Activated CD4-positive, alpha-beta T cell treated with anti-CD3 and anti-CD28 coated beads for 36 hours (primary cell): Measurements from ENCODE around the gene KCNH8. TPM values are rescaled to one million over a fixed set of nuclear protein-coding genes. Genes with fewer than 3 reads are reported as not detected.

Source experiments
- ATAC-seq: fragments of 200-7000 bp; cut with Tn5 transposase; one replicate; pipeline ENCODE4 v1.10.0; 2021; ENCODE audit warnings: mild to moderate bottlenecking, moderate library complexity
- CTCF ChIA-PET: fragments of 350-600 bp; sonication (Branson Sonifier 250); formaldehyde crosslinking; loops from one replicate; lab custom pipeline; 2021; ENCODE audit warnings: antibody characterized with exemption; lab: Charles Lee
- POLR2A ChIA-PET: fragments of 350-600 bp; sonication (Branson Sonifier 250); formaldehyde crosslinking; loops from one replicate; lab custom pipeline; 2021; ENCODE audit warnings: antibody characterized with exemption, inconsistent platforms; lab: Charles Lee
- DNase-seq: peaks from one replicate; pipeline ENCODE4 v3.0.0-alpha.2; 2020
- H3K27ac Mint-ChIP-seq: one replicate; pipeline ENCODE4 v1.8.0; 2021; ENCODE audit warnings: mixed read lengths
- H3K27me3 Mint-ChIP-seq: one replicate; pipeline ENCODE4 v1.8.0; 2021; ENCODE audit warnings: mixed read lengths
- H3K36me3 Mint-ChIP-seq: one replicate; pipeline ENCODE4 v1.8.0; 2021; ENCODE audit warnings: low read depth, mixed read lengths
- H3K4me1 Mint-ChIP-seq: one replicate; pipeline ENCODE4 v1.8.0; 2021; ENCODE audit warnings: mixed read lengths
- H3K4me3 Mint-ChIP-seq: one replicate; pipeline ENCODE4 v1.8.0; 2021; ENCODE audit warnings: mild to moderate bottlenecking, moderate library complexity, mixed read lengths
- H3K9me3 Mint-ChIP-seq: one replicate; pipeline ENCODE4 v1.8.0; 2021; ENCODE audit warnings: low read depth, mixed read lengths
- intact Hi-C, 2 experiments: fragments of 100-400 bp; cut with DNase I in 1 of 2; cut with micrococcal nuclease in 1 of 2; formaldehyde crosslinking; loops; one replicate each; pipeline versions ENCODE4 v1.14.2 to v1.15.1; 2022 to 2024; cut with DNase I, micrococcal nuclease
- total RNA-seq, 2 experiments: library from RNA; stranded (reverse); gene quantifications; one replicate each; pipeline ENCODE4 v1.2.3, GENCODE V29; 2021

The KCNH8 gene
- total RNA-seq, 2 experiments from 2014 or later, result 0.05 TPM; not detected in 1

DNA sequence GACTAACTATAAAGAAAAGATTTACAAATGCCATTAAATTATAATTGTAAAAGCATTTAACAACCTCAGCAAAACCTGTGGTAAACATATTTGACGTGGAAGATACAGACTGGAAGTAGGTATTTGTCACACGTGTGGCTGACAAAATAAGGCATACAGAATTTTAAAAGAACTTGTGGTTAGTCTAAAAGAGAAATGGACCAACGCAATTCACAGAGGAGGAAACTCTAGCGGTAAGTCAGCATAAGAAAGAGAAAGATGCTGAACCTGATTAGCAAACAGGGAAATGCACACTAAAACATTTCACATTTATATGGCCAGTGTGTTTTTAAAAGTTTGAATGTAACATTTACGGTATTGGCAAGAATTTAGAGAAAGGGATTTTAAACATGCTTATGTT is 35.3 kb downstream of the KCNH8 start:
- no peaks in the 10 kb centered on the region for H3K9me3 Mint-ChIP-seq
- ATAC-seq (no peak), DNase-seq (no peak)
- no peak overlapping the region for H3K4me3 Mint-ChIP-seq
- intact Hi-C loops, result no loop called here
- peaks cover 2% of the 10 kb centered on the region for H3K27me3 Mint-ChIP-seq
- H3K36me3 Mint-ChIP-seq, result no peaks in the 10 kb centered on the region
- no peaks in the 10 kb centered on the region for H3K4me1 Mint-ChIP-seq
- CTCF ChIA-PET, result no interaction called here
- POLR2A ChIA-PET, result no interaction called here
- no peak overlapping the region for H3K27ac Mint-ChIP-seq

DNA sequence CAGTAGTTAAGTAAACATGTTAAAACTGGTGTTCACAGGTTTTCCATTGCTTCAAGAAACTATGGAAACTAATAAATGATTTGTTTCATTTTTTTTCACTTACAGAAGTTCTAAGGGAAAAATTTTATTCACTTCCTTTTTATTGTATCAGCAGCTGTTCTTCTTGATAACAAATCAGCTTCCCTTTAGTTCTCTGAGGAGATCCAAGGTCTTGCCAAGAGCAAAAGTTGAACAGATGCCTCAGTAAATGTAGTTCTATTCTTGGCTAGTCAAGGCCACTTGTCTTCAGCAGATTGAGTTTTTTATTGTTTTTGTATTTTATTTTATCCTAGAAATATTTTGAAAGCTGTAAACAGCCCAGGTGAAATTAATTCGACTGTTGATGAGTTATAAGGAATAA is 41.8 kb downstream of the KCNH8 start:
- DNase-seq, result no peak
- no peak for ATAC-seq
- Mint-ChIP-seq H3K4me3 (no peak overlapping the region), H3K9me3 (no peaks in the 10 kb centered on the region), H3K27ac (no peak overlapping the region), H3K27me3 (peaks cover 2% of the 10 kb centered on the region), H3K4me1 (peaks cover 3% of the 10 kb centered on the region), H3K36me3 (no peaks in the 10 kb centered on the region)
- ChIA-PET POLR2A (no interaction called here), CTCF (interaction anchor here (1.5 kb wide), 1 partner anchor 43 kb away, joined by 4 read pairs; no protein-coding TSS in a partner anchor)
- intact Hi-C loops, result no loop called here

DNA sequence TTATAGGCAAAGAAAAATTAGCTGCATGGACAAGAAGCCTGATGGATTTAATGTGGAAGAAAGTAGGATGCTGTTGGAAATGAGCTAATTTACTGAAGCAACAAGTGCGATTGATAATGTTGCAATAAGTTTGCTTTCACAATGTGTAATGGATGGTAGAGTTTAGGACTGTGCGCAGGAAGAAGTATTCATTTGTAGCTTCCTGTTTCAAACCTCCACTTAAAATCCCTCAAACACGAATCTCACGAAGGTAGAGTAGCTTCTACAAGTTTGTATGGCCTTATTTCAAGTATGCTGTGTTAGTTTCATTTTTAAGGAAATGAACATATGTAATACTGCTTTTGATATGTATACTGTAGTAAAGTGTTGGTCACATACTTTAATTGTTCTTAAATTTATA is 42.3 kb downstream of the KCNH8 start:
- H3K4me3 Mint-ChIP-seq, result no peak overlapping the region
- H3K36me3 Mint-ChIP-seq, result no peaks in the 10 kb centered on the region
- H3K4me1 Mint-ChIP-seq, result peaks cover 3% of the 10 kb centered on the region
- CTCF ChIA-PET, result interaction anchor here (1.5 kb wide), 1 partner anchor 44 kb away, joined by 4 read pairs; no protein-coding TSS in a partner anchor
- POLR2A ChIA-PET, result no interaction called here
- H3K27me3 Mint-ChIP-seq, result peaks cover 2% of the 10 kb centered on the region
- intact Hi-C loops, result no loop called here
- H3K27ac Mint-ChIP-seq, result no peak overlapping the region
- peak; percentile 74 for ATAC-seq
- no peaks in the 10 kb centered on the region for H3K9me3 Mint-ChIP-seq
- no peak for DNase-seq

DNA sequence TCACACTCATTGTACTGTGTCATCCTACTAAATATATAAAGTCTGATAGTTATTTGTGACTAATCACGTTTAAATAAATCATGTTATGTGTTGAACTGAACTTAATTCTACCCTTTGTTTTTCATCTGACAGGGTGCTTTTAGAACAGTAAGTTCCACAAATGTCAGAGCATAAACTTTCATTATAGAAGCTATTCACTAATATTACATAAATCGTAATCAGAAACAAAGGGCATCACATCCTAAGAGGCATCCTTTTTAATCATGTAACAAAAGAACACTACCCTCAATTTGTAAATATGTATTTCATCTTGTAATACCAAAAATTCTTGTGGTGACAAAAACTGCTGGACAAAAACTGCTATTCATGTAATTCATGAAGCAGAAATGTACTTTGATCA is 50.8 kb downstream of the KCNH8 start:
- no peaks in the 10 kb centered on the region for H3K36me3 Mint-ChIP-seq
- no peak overlapping the region for H3K27ac Mint-ChIP-seq
- ChIA-PET POLR2A (no interaction called here), CTCF (no interaction called here)
- ATAC-seq (no peak), DNase-seq (no peak)
- H3K4me3 Mint-ChIP-seq, result no peak overlapping the region
- no peaks in the 10 kb centered on the region for H3K4me1 Mint-ChIP-seq
- H3K9me3 Mint-ChIP-seq, result no peaks in the 10 kb centered on the region
- no peaks in the 10 kb centered on the region for H3K27me3 Mint-ChIP-seq
- intact Hi-C loops, result no loop called here

DNA sequence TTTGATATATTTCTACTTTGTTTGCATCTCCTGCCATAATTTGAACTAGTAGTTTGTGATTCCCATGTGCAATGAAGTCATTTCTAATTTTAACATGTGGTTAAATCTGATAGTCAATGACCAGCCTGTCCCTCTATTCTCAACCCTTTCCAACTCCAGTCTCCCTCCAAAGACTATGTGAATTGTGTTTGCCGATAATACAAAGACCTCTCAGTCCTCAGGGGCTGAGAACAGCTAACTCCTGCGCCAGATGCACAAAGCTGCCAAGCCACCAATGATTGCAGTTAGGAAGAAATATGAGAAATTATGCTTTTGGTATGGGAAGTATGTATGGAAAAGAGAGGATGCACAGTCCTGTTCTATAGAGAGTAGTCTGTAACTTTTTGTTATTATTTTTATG is 54.0 kb downstream of the KCNH8 start:
- POLR2A ChIA-PET, result no interaction called here
- Mint-ChIP-seq H3K9me3 (no peaks in the 10 kb centered on the region), H3K27me3 (no peaks in the 10 kb centered on the region), H3K27ac (no peak overlapping the region), H3K36me3 (no peaks in the 10 kb centered on the region), H3K4me1 (no peaks in the 10 kb centered on the region), H3K4me3 (no peak overlapping the region)
- no peak for ATAC-seq
- intact Hi-C loops, result no loop called here
- no peak for DNase-seq
- CTCF ChIA-PET, result interaction anchor here (0.6 kb wide), 1 partner anchor 1166 kb away, joined by 3 read pairs; no protein-coding TSS in a partner anchor

DNA sequence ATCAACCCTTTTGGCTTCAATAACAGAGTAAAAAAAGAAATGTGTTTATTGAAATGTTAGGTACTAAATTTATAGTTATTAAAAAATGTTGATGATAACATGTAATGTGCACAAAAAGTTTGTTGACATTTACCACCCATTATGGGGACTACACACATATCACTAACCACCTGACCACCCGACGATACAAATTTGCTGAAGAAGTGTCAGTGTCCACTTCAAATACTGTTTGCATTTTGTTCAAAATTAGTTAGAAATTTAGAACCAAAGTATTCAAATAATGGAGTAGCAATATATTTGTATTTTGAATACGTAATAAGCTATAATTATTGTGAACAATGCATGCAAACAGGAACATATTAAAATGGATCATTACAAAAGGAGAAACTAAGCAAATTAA is 54.4 kb downstream of the KCNH8 start:
- no peaks in the 10 kb centered on the region for H3K9me3 Mint-ChIP-seq
- DNase-seq (no peak), ATAC-seq (no peak)
- no peaks in the 10 kb centered on the region for H3K4me1 Mint-ChIP-seq
- no peaks in the 10 kb centered on the region for H3K36me3 Mint-ChIP-seq
- no peak overlapping the region for H3K4me3 Mint-ChIP-seq
- CTCF ChIA-PET, result interaction anchor here (0.6 to 0.7 kb wide), 2 partner anchors 1073 to 1166 kb away, joined by 3 read pairs; no protein-coding TSS in a partner anchor
- intact Hi-C loops, result no loop called here
- no peak overlapping the region for H3K27ac Mint-ChIP-seq
- H3K27me3 Mint-ChIP-seq, result no peaks in the 10 kb centered on the region
- POLR2A ChIA-PET, result no interaction called here

DNA sequence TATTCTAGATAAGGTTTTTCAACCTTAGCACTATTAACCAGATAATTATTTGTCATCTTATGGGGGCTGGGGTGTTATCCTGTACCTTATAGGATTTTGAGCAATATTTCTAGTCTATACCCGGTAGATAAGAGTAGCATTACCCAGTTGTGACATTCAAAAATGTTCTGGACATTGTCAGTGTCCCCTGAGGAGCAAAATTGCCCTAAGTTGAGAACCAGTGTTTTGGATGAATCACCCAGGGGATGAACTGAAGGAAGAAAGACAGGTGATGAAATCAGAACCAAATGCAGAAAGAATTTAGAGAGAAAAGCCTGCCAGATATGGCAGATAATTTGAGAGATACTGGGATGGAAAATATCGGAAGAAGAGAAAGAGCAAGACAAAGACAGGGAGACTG is 58.2 kb downstream of the KCNH8 start:
- no peaks in the 10 kb centered on the region for H3K9me3 Mint-ChIP-seq
- intact Hi-C loops, result no loop called here
- no peaks in the 10 kb centered on the region for H3K36me3 Mint-ChIP-seq
- H3K4me1 Mint-ChIP-seq, result no peaks in the 10 kb centered on the region
- DNase-seq, result no peak
- POLR2A ChIA-PET, result no interaction called here
- CTCF ChIA-PET, result no interaction called here
- H3K4me3 Mint-ChIP-seq, result no peak overlapping the region
- H3K27me3 Mint-ChIP-seq, result no peaks in the 10 kb centered on the region
- no peak overlapping the region for H3K27ac Mint-ChIP-seq
- no peak for ATAC-seq

DNA sequence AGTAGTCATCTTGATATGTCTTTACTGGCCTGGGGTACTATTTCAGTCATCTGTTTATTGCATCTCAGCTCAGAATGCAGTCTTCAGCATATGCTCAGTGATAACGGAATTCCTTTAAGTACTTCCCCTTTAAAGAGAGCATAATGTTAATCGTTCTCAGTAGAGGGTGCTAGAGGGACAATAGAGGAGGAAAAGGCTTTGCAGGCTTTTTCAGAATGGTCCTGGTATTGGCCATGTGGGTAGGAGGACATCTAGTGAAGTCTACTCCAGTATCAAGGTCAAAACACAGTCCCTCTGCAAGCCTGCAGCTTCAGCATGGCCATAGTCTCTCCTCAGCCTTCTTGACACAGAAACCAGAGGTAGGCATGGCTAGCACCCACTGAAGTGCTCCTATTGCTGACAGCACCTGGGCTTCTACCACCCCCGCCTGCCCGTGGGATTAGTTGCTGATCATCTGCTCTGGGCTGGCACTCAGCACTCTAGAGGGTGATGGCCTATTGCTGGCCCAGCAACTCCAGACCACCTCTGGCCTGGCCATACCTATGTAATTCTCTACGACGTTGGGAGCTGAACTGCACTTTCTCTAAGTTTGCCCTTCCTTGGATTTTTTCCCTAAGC is 65.4 kb downstream of the KCNH8 start:
- H3K9me3 Mint-ChIP-seq, result no peaks in the 10 kb centered on the region
- H3K36me3 Mint-ChIP-seq, result no peaks in the 10 kb centered on the region
- H3K27ac Mint-ChIP-seq, result no peak overlapping the region
- intact Hi-C loops, result no loop called here
- no peaks in the 10 kb centered on the region for H3K27me3 Mint-ChIP-seq
- ChIA-PET CTCF (interaction anchor here (0.6 kb wide), 1 partner anchor 262 kb away, joined by 3 read pairs; no protein-coding TSS in a partner anchor), POLR2A (no interaction called here)
- DNase-seq (no peak), ATAC-seq (no peak)
- no peak overlapping the region for H3K4me3 Mint-ChIP-seq
- H3K4me1 Mint-ChIP-seq, result no peaks in the 10 kb centered on the region

DNA sequence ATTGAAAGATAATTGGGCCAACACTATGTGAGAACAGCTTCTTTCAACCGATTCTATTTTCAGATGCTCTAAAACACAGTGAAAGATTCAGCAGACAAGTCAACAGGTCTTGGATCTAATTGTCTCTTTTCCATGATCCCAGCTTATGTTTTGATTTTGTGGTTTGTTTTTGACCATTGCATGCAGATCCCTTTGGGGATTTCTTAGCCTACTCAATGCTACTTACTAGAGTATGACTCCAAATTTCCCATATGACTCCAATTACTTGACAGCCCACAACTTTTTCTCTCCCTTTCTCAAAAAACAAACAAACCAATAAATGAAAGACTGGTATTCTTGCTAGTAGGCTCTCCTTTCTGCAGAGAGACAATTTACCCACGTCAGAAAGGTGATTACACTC is 67.1 kb downstream of the KCNH8 start:
- intact Hi-C loops, result no loop called here
- Mint-ChIP-seq H3K4me3 (no peak overlapping the region), H3K9me3 (no peaks in the 10 kb centered on the region), H3K27ac (no peak overlapping the region), H3K27me3 (no peaks in the 10 kb centered on the region), H3K4me1 (no peaks in the 10 kb centered on the region), H3K36me3 (no peaks in the 10 kb centered on the region)
- CTCF ChIA-PET, result interaction anchor here (1.0 kb wide), 1 partner anchor 13 kb away, joined by 5 read pairs; no protein-coding TSS in a partner anchor
- POLR2A ChIA-PET, result no interaction called here
- ATAC-seq (no peak), DNase-seq (no peak)

DNA sequence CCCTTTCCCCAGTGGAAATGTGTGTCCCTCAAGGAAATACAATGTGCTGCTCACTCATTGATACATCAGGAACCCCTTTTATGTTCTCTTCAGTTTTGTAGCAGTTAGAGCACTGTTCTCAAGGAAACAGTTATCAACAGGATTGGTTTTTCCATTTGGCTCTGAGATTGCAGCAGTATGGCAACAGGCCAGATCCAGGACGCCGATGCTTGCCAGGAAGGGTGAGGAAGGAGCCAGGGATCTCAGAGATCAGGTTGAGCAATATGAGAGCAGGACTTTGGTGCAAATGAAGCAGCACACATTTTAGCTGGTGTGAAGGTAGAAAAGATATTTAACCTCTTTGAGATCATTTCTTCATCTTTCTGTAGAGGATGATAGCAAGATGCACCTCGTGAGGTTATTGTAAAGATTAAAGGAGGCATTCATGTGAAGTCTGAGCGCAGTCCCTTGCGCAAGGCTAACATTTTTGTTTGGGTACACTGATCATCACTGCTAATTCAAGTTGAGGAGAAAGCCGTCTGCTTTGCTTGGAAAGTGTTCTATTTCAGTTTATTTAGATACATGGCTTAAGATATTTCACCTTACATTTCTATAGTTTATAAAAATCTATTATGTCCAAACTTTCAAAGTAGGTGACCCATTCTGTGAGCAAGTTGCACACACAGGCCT is 68.5 kb downstream of the KCNH8 start:
- Mint-ChIP-seq H3K27ac (no peak overlapping the region), H3K4me1 (no peaks in the 10 kb centered on the region), H3K27me3 (no peaks in the 10 kb centered on the region), H3K36me3 (no peaks in the 10 kb centered on the region), H3K4me3 (no peak overlapping the region), H3K9me3 (no peaks in the 10 kb centered on the region)
- ATAC-seq (no peak), DNase-seq (no peak)
- CTCF ChIA-PET, result no interaction called here
- POLR2A ChIA-PET, result no interaction called here
- intact Hi-C loops, result no loop called here

DNA sequence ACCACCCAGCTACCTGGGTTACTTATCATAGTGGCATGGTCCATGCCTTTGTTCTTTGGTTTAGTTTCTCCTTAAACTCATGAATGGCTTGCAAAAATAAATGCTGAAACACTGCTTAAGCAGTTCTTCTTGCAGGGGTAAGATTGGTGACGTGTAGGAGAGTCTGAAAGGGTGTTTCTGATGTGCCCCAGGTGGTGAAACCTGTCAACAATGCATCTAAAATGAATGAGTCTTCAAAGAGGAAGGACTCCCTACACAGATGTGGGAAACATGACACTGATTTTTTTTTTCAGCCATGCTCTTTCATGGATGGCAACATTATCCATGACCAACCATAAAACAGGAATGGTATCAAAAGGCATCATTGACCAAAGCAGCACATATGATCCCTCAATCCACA is 72.0 kb downstream of the KCNH8 start:
- ChIA-PET POLR2A (no interaction called here), CTCF (no interaction called here)

DNA sequence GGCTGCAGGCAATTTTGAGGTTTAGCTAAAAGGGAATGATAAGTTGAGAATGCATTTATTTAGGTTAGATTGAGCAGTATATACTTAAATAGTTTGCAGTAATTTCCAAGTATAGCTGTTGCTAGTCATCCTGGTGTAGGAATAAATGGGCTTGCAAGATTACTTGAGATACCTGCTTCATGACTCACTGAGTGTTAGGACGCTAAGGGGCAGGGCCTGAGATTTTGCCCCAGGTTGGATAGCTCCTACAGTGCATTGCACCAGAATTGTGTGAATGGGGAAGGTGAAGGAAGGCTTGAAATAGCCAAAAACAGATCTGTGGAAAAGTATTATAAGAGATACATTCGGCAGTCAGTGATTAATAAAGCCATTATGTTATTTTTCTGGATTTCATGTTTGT is 72.8 kb downstream of the KCNH8 start:
- Mint-ChIP-seq H3K9me3 (no peaks in the 10 kb centered on the region), H3K4me3 (no peak overlapping the region), H3K36me3 (no peaks in the 10 kb centered on the region), H3K27ac (no peak overlapping the region), H3K27me3 (no peaks in the 10 kb centered on the region), H3K4me1 (no peaks in the 10 kb centered on the region)
- POLR2A ChIA-PET, result no interaction called here
- ATAC-seq, result no peak
- no peak for DNase-seq
- CTCF ChIA-PET, result no interaction called here
- intact Hi-C loops, result no loop called here

More for the DNA sequence above, 72.0 kb downstream of the KCNH8 start:
- ATAC-seq (no peak), DNase-seq (no peak)
- Mint-ChIP-seq H3K27me3 (no peaks in the 10 kb centered on the region), H3K4me3 (no peak overlapping the region), H3K9me3 (no peaks in the 10 kb centered on the region), H3K27ac (no peak overlapping the region), H3K36me3 (no peaks in the 10 kb centered on the region), H3K4me1 (no peaks in the 10 kb centered on the region)
- intact Hi-C loops, result no loop called here
